Measurements from ENCODE around the gene BMP4. TPM values are rescaled to one million over a fixed set of nuclear protein-coding genes. Genes with fewer than 3 reads are reported as not detected.
A peak's percentile ranks its signal among the peaks of the same experiment; 100 is the strongest.

Gene BMP4
- total and polyA plus RNA-seq, 2 experiments from 2014 or later, result 2.5 to 3.9 TPM

- DNase-seq (ENCODE audit: low spot score) (peak; percentile 52), ATAC-seq (no peak)
- Mint-ChIP-seq H3K4me3 (peak overlapping the region; percentile 87), H3K27me3 (ENCODE audit: insufficient read depth, low read depth, poor library complexity) (peaks cover 96% of the 10 kb centered on the region), H3K9me3 (peaks cover 8% of the 10 kb centered on the region; the same call in 1 of the 3 replicates), H3K27ac (no peak overlapping the region; the same call in 1 of the 2 replicates), H3K4me1 (peaks cover 47% of the 10 kb centered on the region), H3K36me3 (ENCODE audit: low read depth) (peaks cover 3% of the 10 kb centered on the region; the same call in 1 of the 3 replicates)
- H4K20me1 ChIP-seq (replicated peaks; ENCODE audit: insufficient read depth), result no peaks in the 10 kb centered on the region; the same call in 1 of the 2 replicates
- no peak overlapping the region for H3K27ac ChIP-seq (ENCODE audit: low read depth)
- H3K4me2 ChIP-seq, result peak overlapping the region; percentile 100
- H3K36me3 ChIP-seq (ENCODE audit: insufficient read depth), result no peaks in the 10 kb centered on the region
- peaks cover 17% of the 10 kb centered on the region for H3F3A ChIP-seq (replicated peaks; ENCODE audit: low read depth)
- H3K4me3 ChIP-seq, result peak overlapping the region; percentile 91
- H3K9me2 ChIP-seq (ENCODE audit: insufficient read depth), result 0 out of 2 replicates have a peak, but pooled peaks cover 4% of the 10 kb centered on the region
- peak overlapping the region; percentile 84 for H2AFZ ChIP-seq
- TF ChIP-seq EZH2 (IDR thresholded peaks at IDR 0.05; ENCODE audit: low read depth, unreplicated experiment) (no peak), ETS1 (IDR thresholded peaks at IDR 0.05) (no peak)
- H3K27me3 ChIP-seq (ENCODE audit: insufficient read depth), result peaks cover 91% of the 10 kb centered on the region
- no peaks in the 10 kb centered on the region for H3K79me2 ChIP-seq (replicated peaks; ENCODE audit: insufficient read depth)
- H3K4me1 ChIP-seq (ENCODE audit: insufficient read depth), result peaks cover 46% of the 10 kb centered on the region
Measured at GRCh38 chr14:53952533-53952932, 4.1 kb downstream of the BMP4 start.

GRCh38 chr14:53951627-53952303 is 4.9 kb downstream of the BMP4 start:
- H3K36me3 Mint-ChIP-seq (ENCODE audit: low read depth), result peaks cover 3% of the 10 kb centered on the region; the same call in 1 of the 3 replicates
- DNase-seq (ENCODE audit: low spot score) (peak; percentile 65), ATAC-seq (peak; percentile 2)
- H3K36me3 ChIP-seq (ENCODE audit: insufficient read depth), result no peaks in the 10 kb centered on the region
- H4K20me1 ChIP-seq (replicated peaks; ENCODE audit: insufficient read depth), result no peaks in the 10 kb centered on the region; the same call in 1 of the 2 replicates
- H3K4me1 ChIP-seq (ENCODE audit: insufficient read depth), result peaks cover 47% of the 10 kb centered on the region
- H3K27me3 Mint-ChIP-seq (ENCODE audit: insufficient read depth, low read depth, poor library complexity), result peaks cover 97% of the 10 kb centered on the region
- no peaks in the 10 kb centered on the region for H3K9me2 ChIP-seq (ENCODE audit: insufficient read depth)
- peak overlapping the region; percentile 100 for H3K4me2 ChIP-seq
- peak overlapping the region; percentile 91 for H3K4me3 ChIP-seq
- no peaks in the 10 kb centered on the region for H3K79me2 ChIP-seq (replicated peaks; ENCODE audit: insufficient read depth)
- H3K4me3 Mint-ChIP-seq, result peak overlapping the region; percentile 87
- peak overlapping the region; percentile 84 for H2AFZ ChIP-seq
- peaks cover 47% of the 10 kb centered on the region for H3K4me1 Mint-ChIP-seq
- peaks cover 17% of the 10 kb centered on the region for H3F3A ChIP-seq (replicated peaks; ENCODE audit: low read depth)
- H3K27me3 ChIP-seq (ENCODE audit: insufficient read depth), result peaks cover 92% of the 10 kb centered on the region
- H3K27ac ChIP-seq (ENCODE audit: low read depth), result no peak overlapping the region
- H3K9me3 Mint-ChIP-seq, result 0 out of 3 replicates have a peak, but pooled peaks cover 2% of the 10 kb centered on the region
- no peak overlapping the region for H3K27ac Mint-ChIP-seq
- TF ChIP-seq ETS1 (IDR thresholded peaks at IDR 0.05) (no peak), STAT1 (IDR thresholded peaks at IDR 0.05; ENCODE audit: unreplicated experiment) (no peak), REST (IDR thresholded peaks at IDR 0.05; ENCODE audit: unreplicated experiment) (no peak), ZNF331 (CRISPR knock-in tag; IDR thresholded peaks at IDR 0.05; ENCODE audit: low read depth) (no peak), CTCF (conservative IDR thresholded peaks at IDR 0.05; ENCODE audit: low read depth in 2 of 2) (no peak), EZH2phosphoT487 (IDR thresholded peaks at IDR 0.05; ENCODE audit: unreplicated experiment) (no peak)
